NCI-H1105 treated with DMSO at 0.1 percent for 48 hours (cell line): ENCODE measurements around the gene JMJD8.
"Not testable (repeated sequence)": the region's sequence is repeated elsewhere in the genome, so short reads cannot be mapped to it uniquely, and the experiment has no call there.

ENCODE experiments used
- DNase-seq: peaks from one replicate; lab custom pipeline; 2025; lab: John Stamatoyannopoulos, UW

The JMJD8 gene

DNA sequence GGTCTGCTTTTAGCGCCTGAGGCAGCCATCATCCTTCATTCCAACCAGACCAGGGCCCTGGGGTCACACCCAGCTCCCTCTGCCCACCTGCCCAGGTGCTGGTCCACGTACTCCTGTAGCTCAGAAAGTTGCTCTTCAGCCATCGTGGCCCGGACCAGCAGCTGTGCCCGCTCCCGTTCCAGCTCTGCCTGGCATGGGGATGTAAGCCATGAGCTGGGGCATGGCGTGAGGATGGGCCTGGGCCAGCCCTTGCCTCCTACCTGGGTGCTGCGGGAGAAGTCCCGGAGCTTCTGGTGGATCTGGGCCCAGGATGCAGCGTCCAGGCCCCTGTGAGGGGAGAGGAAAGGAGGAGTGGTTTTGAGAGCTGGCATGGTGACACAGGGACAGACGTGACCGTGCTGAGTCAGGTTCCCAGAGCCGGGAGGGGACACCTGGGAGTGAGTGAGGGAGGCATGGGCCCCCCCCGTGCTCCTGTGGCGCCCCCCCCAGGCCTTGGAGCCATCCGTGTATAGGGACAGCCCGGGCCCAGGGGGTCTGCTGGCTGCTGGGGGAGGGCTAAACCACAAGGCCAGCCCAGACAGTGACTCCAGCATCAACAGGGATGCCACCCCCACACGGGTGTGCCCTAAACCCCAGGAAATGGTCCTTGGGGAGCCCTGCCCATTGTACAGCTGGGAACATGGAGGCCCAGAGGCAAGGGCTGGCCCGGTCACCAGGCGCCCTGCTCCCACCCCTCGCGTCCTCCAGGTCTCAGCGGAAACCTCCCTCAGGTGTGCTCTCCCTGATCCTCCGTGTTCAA lies 38.9 kb upstream of the JMJD8 start:
- DNase-seq, result no peak

DNA sequence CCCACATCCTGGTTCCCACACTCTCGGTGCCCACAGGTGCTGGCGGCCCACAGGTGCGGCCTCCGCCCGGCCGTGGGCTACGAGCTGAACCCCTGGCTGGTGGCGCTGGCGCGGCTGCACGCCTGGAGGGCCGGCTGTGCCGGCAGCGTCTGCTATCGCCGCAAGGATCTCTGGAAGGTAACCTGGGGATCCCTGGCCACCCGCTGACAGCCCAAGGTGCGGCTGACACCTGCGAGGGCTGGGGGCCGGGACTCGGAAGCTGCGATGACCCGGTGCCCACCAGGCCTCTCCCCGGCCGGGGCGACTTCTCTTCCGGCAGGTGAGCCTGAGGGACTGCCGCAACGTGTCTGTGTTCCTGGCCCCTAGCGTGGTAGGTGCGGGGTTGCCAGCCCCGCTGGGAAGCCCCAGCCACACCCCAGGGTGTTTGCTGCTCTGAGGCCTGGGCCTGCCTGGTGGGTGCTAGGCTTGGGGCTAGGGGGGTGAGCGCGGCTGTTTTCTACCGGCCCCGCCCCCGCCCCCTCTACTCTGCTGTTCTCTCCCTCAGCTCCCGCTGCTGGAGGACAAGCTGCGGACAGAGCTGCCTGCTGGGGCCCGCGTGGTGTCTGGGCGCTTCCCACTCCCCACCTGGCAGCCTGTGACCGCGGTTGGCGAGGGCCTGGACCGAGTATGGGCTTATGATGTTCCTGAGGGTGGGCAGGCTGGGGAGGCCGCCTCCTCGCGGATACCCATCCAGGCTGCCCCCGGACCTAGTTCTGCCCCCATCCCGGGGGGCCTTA lies 37.8 kb upstream of the JMJD8 start:
- no peak for DNase-seq

GRCh38 chr16:720990-721764 lies 37.0 kb upstream of the JMJD8 start, which contains the start of gene ANTKMT:
Gene ANTKMT, plus strand, starts transcription at chr16:721146. Its CDS starts 129 bp downstream, at chr16:721275.
- DNase-seq, result peak; percentile 61

DNA sequence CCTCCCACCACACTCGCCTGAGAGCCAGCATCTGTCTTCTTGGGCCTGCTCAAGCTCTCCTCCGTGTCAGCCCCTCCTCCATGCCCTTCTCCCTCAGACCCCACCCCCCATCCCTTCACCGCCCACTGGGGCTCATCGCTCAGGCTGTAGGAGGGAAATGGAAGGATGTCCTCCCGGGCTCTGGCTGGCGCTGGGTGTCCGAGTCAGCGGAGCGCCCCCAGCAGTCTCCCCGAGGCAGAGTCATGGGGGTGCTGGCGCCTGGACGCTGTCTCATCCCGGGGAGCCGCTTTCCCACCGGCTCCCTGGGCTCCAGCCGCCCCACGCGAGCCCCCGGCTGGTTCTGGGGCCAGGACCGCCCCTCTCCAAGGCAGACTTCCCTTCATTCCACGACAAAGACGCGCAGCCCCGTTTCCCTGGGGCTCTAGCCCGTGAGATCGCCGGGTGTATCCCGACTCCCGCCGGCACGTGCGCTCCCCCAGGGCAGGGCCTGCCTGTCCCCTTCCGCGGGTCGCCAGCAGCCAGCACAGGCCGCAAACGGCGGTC lies 36.4 kb upstream of the JMJD8 start:
- peak; percentile 18 for DNase-seq

DNA sequence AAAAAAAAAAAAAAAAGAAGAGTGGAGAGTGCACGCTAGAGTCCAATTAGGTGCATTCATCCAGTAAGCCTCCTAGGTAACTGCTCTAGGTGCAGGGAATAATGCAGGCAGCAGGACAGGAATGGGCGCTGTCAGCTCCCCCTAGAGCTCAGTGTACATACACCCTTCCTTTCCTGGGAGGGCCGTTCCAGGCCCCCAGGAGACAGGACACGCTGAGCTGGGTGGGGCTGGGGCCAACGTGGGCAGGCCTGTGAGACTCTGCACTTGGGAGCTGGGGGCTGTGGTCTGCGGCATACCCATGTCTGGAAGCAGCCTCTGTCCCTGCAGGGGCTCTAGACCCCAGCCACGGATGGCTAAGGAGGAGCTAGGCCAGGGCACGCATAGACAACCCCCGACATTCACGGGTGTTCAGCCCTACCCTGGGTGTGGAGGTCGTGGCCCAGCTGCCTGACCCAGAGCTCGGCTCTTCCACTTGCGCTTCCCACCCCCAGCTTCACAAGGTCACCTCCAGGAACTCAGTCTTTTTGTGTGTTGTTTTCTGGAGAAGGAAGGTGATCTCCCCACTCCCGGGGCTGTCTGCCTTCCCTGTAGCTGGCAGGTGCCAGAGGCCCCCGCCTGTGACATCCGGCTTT lies 35.8 kb upstream of the JMJD8 start:
- no peak for DNase-seq

DNA sequence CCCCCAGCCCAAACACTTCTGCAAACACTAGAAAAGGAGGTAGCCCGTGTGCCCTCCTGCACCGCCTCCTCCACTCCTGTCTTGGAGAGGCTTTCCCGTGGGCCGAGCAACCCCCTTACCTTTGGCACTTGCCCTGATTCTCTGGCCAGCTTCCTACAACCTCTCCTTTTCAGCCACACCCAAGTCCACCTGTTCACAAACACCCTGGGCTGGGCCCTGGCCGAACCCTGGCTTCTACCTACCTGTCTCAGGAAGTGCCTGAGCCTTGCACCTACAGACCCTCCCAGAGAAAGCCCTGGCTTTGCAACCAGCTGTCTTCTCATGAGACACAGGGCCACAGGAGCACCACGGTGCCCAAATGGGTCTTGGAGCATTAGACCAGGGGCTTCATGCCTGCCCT lies 34.8 kb upstream of the JMJD8 start:
- DNase-seq, result no peak

DNA sequence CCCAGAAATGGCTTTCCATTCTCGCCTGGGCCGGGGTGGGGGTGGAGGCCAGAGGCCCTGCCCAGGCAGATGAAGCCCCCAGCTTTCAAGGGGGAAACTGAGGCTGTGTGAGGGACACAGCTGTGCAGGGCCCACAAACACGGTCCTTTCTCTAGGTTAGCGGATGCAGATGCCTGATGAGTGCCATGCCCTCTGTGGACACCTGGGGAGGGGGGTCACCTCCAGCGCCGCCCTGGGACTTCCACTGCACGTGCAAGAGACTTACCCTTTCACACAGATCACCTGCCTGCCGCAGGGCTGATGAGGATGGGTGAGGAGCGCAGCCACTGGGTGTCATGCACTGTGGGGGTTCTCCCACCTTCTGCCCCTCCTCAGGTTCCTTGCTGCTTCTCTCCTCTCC lies 34.3 kb upstream of the JMJD8 start:
- DNase-seq, result no peak

DNA sequence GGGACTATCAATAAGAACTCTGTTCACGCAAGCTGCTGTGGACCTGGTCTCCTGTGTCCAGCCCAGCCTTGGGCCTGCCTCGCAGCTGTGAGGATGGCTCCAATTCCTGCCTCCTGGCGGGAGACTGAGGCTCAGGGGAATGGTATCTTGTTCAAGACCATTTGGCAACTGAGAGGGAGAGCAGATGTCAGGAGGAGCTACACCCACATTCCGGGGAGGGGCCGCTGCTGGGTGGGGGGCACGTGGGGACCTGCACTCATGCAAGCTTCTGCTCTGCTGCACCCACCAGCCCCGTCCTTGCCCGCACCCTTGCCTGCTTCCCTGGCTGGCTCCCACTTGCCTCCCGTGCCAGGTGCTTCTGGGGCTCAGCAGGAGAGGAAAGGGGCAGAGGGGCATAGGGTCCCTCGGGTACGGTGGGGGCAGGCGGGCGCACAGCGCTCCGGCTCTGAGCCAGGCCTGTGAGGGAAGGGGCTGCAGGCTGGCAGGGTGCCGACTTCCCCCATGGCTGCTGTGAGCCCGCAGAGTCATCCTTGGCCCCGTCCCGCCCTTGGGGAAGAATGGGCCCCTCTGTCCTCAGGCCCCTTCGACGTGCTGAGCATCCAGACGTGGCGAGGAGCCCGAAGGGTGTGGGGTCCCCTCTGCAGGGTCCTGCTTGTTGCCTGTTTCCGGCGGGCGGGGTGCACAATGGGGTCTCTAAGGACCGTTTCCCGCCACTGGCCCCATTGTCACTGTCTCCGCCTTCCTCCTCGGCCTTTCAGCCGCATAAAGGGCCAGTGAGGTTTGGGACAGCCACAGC lies 33.5 kb upstream of the JMJD8 start:
- no peak for DNase-seq

DNA sequence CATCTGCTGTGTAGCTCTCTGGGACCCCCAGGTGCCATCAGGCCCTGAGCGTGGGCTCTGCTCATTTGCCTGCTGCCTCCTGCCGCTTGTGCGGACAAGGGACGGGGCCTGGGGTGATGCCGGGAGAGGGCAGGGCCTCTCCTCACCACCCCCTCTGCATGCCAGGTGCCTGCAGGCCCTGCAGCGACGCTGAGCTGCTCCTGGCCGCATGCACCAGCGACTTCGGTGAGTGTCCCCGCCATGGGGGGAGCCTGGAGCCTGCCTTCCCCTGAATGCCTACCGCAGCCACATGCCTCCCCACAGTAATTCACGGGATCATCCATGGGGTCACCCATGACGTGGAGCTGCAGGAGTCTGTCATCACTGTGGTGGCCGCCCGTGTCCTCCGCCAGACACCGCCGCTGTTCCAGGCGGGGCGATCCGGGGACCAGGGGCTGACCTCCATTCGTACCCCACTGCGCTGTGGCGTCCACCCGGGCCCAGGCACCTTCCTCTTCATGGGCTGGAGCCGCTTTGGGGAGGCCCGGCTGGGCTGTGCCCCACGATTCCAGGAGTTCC lies 32.7 kb upstream of the JMJD8 start:
- DNase-seq, result no peak

- DNase-seq, result no peak
These were observed 32.0 kb upstream of the JMJD8 start for GRCh38 chr16:716200-716568.

GRCh38 chr16:715477-716199 lies 31.5 kb upstream of the JMJD8 start:
- DNase-seq, result no peak

DNA sequence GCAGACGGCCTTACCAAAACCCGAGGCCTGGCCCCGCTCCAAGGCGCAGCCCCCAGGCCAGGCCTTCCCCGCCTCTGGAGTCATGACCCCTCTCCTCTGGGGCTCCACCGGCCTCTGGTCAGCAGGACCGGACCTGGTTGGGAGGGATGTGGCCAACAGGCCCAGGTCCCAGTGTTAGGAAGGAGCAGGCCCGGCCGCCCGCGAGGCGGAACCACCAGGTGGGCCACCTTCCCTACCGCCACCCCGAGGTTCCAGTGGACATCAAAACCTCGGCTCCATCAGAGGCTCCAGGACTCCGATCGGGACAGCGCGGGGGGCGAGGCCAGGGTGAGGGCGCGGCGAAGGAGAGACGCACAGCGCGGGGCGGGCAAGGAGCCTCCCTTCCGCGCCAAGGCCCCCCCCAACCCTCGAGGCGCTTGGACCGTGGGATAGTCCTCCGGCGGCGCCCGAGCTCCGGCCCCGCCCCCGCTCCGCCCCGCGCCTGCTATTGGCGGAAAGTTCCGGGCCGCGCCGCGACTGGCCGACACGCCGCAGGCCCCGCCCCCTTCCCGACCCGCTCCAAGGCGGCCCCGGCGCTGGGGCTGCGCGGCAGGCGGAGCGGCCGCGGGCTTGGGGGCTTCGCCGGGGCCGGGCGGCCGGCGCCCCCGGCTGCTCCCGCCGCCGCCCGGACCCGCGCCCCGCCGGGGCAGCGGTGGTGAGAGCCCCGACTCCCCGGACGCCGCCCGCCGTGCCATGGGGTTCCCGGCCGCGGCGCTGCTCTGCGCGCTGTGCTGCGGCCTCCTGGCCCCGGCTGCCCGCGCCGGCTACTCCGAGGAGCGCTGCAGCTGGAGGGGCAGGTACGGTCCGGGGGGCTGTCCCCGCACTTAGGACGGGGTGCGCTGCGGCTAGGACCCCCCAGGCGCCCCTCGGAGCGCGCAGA lies 30.7 kb upstream of the JMJD8 start, which contains the start of gene METRN:
TSS of gene METRN (plus strand) at position 561 of the 919 bp plus-strand sequence. CDS start at position 733, 172 bp downstream.
- peak; percentile 41 for DNase-seq

DNA sequence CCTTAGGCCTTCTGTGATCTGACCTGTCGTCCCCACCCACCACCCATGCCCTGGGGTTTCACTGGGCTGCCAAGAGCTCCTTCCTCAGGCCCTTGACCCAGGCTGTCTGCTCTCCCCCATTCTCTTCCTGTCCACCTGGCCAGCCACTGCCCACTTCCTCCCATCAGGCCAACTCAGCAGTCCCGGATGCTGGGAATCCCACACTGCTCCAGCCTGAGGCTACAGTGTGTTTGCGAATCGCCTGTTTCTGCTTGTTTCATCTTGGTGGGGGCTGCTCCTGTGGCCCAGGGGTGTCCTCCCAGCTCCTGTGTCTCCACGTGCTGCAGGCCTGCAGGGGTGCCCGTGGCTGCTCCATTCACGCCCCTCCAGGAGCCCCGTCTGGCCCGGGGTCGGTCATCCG lies 29.9 kb upstream of the JMJD8 start:
- no peak for DNase-seq

- not testable (repeated sequence) for DNase-seq
These were observed 28.7 kb upstream of the JMJD8 start for GRCh38 chr16:712740-713250.

DNA sequence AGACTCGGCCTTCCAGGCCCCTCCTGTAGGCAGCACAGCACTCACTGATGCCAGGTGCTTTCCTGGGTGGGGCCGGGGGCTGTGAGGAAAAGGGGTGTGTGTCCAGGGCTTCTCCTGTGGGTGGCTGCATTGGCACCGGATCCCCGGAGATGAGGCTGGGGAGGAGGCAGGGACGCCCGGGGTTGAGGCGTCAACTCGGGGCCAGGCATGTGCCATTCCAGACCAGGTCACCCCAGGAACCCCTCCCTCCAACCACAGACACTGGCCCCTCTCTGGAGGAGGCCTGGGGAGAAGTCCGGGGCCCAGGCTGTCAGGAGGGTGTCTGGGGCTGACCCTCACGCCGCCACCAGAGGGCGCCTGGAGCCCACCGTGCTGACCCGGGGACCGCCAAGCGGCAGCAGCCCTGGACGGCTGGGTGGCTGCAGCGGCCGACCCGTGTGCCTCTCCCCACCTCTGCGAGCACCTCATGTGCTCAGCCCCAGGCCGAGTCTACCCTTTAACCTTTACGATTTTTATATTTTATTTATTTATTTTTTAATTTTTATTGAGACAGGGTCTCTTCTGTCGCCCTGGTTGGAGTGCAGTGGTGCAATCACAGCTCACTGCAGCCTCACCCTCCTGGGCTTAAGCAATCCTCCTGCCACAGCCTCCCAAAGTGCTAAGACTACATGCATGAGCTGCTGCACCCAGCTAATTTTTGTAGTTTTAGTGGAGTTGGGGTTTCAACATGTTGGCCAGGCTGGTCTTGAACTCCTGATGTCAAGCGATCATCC lies 27.6 kb upstream of the JMJD8 start:
- DNase-seq, result peak; percentile 45

- DNase-seq, result no peak
These were observed 26.9 kb upstream of the JMJD8 start for GRCh38 chr16:711084-711483.

GRCh38 chr16:710500-711075 lies 26.5 kb upstream of the JMJD8 start:
- no peak for DNase-seq
